Transverse colon (tissue), 4 donors: ENCODE results near the gene FANCL. TPM values are rescaled to one million over a fixed set of nuclear protein-coding genes. Genes with fewer than 3 reads are reported as not detected.
"Not testable (repeated sequence)": the region's sequence is repeated elsewhere in the genome, so short reads cannot be mapped to it uniquely, and the experiment has no call there.

Source experiments
- DNase-seq: peaks from one replicate; pipeline ENCODE4 v3.0.0-alpha.2; 2019
- H3K27ac ChIP-seq, 4 donors: fragments of 200-600 bp; sonication (generic); 2 replicates each; pipeline ENCODE4 v1.5.1; 2016 to 2018; ENCODE audit warnings: inconsistent platforms in 4 of 4
- H3K27me3 ChIP-seq: fragments of 200-600 bp; sonication (generic); 2 replicates; pipeline ENCODE4 v1.5.1; 2017; ENCODE audit warnings: inconsistent platforms
- H3K36me3 ChIP-seq, 4 donors: fragments of 200-600 bp; sonication (generic); 2 replicates each; pipeline ENCODE4 v1.5.1; 2017 to 2019; ENCODE audit warnings: inconsistent platforms in 4 of 4
- H3K4me1 ChIP-seq, 4 donors: fragments of 200-600 bp; sonication (generic); 2 replicates each; pipeline ENCODE4 v1.5.1; 2017 to 2020; ENCODE audit warnings: inconsistent platforms in 4 of 4
- H3K4me3 ChIP-seq, 4 donors: fragments of 200-600 bp; sonication (generic); 1 replicate in 1 of 4; 2 replicates in 3 of 4; pipeline versions ENCODE4 v1.5.1 to v1.6.1; 2017 to 2019; ENCODE audit warnings: inconsistent platforms in 4 of 4
- H3K9me3 ChIP-seq, 2 donors: fragments of 200-600 bp; sonication (generic); 2 replicates each; pipeline ENCODE4 v1.5.1; 2017 to 2019; ENCODE audit warnings: inconsistent platforms in 2 of 2
- CTCF ChIP-seq, 5 experiments: fragments of 200-600 bp in 3 of 5; fragments of 450-650 bp in 2 of 5; sonication (generic) in 3 of 5; IDR thresholded peaks; 1 replicate in 2 of 5; 2 replicates in 3 of 5; pipeline ENCODE4 v1.5.1; 2016 to 2017; ENCODE audit warnings: antibody characterized with exemption in 5 of 5, inconsistent platforms in 3 of 5, mild to moderate bottlenecking in 2 of 5, moderate library complexity in 1 of 5
- EP300 ChIP-seq: sonication (generic); formaldehyde crosslinking; IDR thresholded peaks from one replicate; pipeline ENCODE4 v1.6.1; 2017; ENCODE audit warnings: antibody characterized with exemption, low read depth
- POLR2A ChIP-seq: fragments of 450-650 bp; IDR thresholded peaks from one replicate; pipeline ENCODE4 v1.6.1; 2016; ENCODE audit warnings: antibody characterized with exemption, mild to moderate bottlenecking, moderate library complexity
- POLR2AphosphoS5 ChIP-seq, 3 donors: sonication (generic); formaldehyde crosslinking; IDR thresholded peaks; one replicate each; pipeline ENCODE4 v1.6.1; 2016; ENCODE audit warnings: antibody characterized with exemption in 3 of 3
- WGBS, 2 donors: methylation state at CpG; one replicate each; pipeline ENCODE4 v1.1.5; 2018; ENCODE audit warnings: low coverage in 1 of 2; 5-methylcytosine and 5-hydroxymethylcytosine counted together
- in situ Hi-C, 4 donors: fragments of 200-750 bp; cut with MboI; loops; one replicate each; pipeline versions ENCODE4 v1.15.0 to v1.15.1; 2017; ENCODE audit warnings: low sequenced_read_pairs in 3 of 4, low pct_ligation_motif_present in 1 of 4, low pct_unique_long_range_greater_than_20kb in 1 of 4
- intact Hi-C: fragments of 100-400 bp; cut with DNase I; formaldehyde crosslinking; loops from one replicate; pipeline ENCODE4 v1.15.1; 2023; ENCODE audit warnings: low total_unique reads
- total RNA-seq, 4 donors: library from RNA; depleted of rRNA; stranded (reverse); fragments of >200 nt; gene quantifications; one replicate each; pipeline ENCODE4 v1.1.0, GENCODE V29; 2016

Gene FANCL
- total RNA-seq, 4 donors from 2014 or later, result 11.2 to 33.4 (median 25.6) TPM

- Histone ChIP-seq H3K4me1 (no peaks in the 10 kb centered on the region), H3K4me3 (no peak overlapping the region), H3K27ac (no peak overlapping the region), H3K27me3 (no peaks in the 10 kb centered on the region), H3K36me3 (no peaks in the 10 kb centered on the region), H3K9me3 (no peaks in the 10 kb centered on the region)
- TF ChIP-seq CTCF (IDR thresholded peaks at IDR 0.05) (no peak), POLR2A (no peak), EP300 (no peak), POLR2AphosphoS5 (IDR thresholded peaks at IDR 0.05) (no peak)
- DNase-seq, result no peak
- in situ Hi-C loops (no loop called here), intact Hi-C loops (no loop called here)
- WGBS, 2 donors, result 94 to 100% methylated on average over 1 of the region's 1 CpG
Observed at GRCh38 chr2:58195662-58196061, 45.5 kb downstream of the FANCL start.

GRCh38 chr2:58194458-58194857 is 46.7 kb downstream of the FANCL start:
- 81 to 90% methylated on average over 2 of the region's 2 CpGs for WGBS, 2 donors
- H3K4me3 ChIP-seq, result no peak overlapping the region
- no peaks in the 10 kb centered on the region for H3K9me3 ChIP-seq
- H3K4me1 ChIP-seq, result no peaks in the 10 kb centered on the region
- H3K36me3 ChIP-seq, result no peaks in the 10 kb centered on the region
- no peak overlapping the region for H3K27ac ChIP-seq
- in situ Hi-C loops, result no loop called here
- intact Hi-C loops, result no loop called here
- no peak for TF ChIP-seq EP300
- no peak for DNase-seq
- no peaks in the 10 kb centered on the region for H3K27me3 ChIP-seq

GRCh38 chr2:58187022-58187421 is 54.1 kb downstream of the FANCL start:
- peaks cover 0 to 17% (median 2%) of the 10 kb centered on the region in 4 donors for H3K36me3 ChIP-seq
- H3K4me1 ChIP-seq, in situ Hi-C loops, H3K27me3 ChIP-seq, intact Hi-C loops, DNase-seq, H3K27ac ChIP-seq, H3K4me3 ChIP-seq, H3K9me3 ChIP-seq: not testable (repeated sequence)
- WGBS, 2 donors, result 97 to 100% methylated on average over 3 to 6 of the region's 6 CpGs

- Histone ChIP-seq H3K36me3 (peaks cover 0 to 17% (median 2%) of the 10 kb centered on the region in 4 donors), H3K4me3 (no peak overlapping the region), H3K9me3 (no peaks in the 10 kb centered on the region), H3K27me3 (no peaks in the 10 kb centered on the region), H3K27ac (no peak overlapping the region), H3K4me1 (no peaks in the 10 kb centered on the region)
- no peak for TF ChIP-seq CTCF (IDR thresholded peaks at IDR 0.05)
- TF ChIP-seq EP300, result no peak
- TF ChIP-seq POLR2A, result no peak
- TF ChIP-seq POLR2AphosphoS5 (IDR thresholded peaks at IDR 0.05), result no peak
- intact Hi-C loops, result no loop called here
- in situ Hi-C loops, result no loop called here
- no peak for DNase-seq
- WGBS, 2 donors, result 98 to 100% methylated on average over 1 to 4 of the region's 4 CpGs
Observed at GRCh38 chr2:58186501-58186900, 54.6 kb downstream of the FANCL start.

GRCh38 chr2:58182527-58182926 is 58.6 kb downstream of the FANCL start:
- TF ChIP-seq CTCF (IDR thresholded peaks at IDR 0.05), result no peak
- no peak for TF ChIP-seq EP300
- TF ChIP-seq POLR2AphosphoS5 (IDR thresholded peaks at IDR 0.05), result no peak
- no peak for TF ChIP-seq POLR2A
- in situ Hi-C loops, result no loop called here

More at GRCh38 chr2:58182527-58182926, 58.6 kb downstream of the FANCL start:
- no peaks in the 10 kb centered on the region for H3K4me1 ChIP-seq
- 100% methylated on average over 1 of the region's 1 CpG for WGBS, 2 donors
- no peaks in the 10 kb centered on the region for H3K9me3 ChIP-seq
- H3K27me3 ChIP-seq, result no peaks in the 10 kb centered on the region
- H3K36me3 ChIP-seq, result peaks cover 0 to 6% (median 0%) of the 10 kb centered on the region in 4 donors
- H3K4me3 ChIP-seq, result no peak overlapping the region
- H3K27ac ChIP-seq, result no peak overlapping the region
- DNase-seq, result no peak
- intact Hi-C loops, result loop anchor here (2.0 kb wide), 1 partner anchor 28 kb away; no protein-coding TSS in a partner anchor
